Thyroid gland (tissue), 4 donors: ENCODE results near the gene SLC15A4.

Experiments used
- POLR2A ChIP-seq, 2 donors: fragments of 450-650 bp; IDR thresholded peaks; one replicate each; pipeline ENCODE4 v1.6.1; 2017; ENCODE audit warnings: antibody characterized with exemption in 2 of 2, mild to moderate bottlenecking in 2 of 2, moderate library complexity in 1 of 2
- TF ChIP-seq, protein P1 (sequence below), 6 experiments: fragments of 200-600 bp in 3 of 6; fragments of 450-650 bp in 3 of 6; sonication (generic) in 3 of 6; IDR thresholded peaks; one replicate each; pipeline ENCODE4 v1.5.1; 2016 to 2019; ENCODE audit warnings: antibody characterized with exemption in 6 of 6, mild to moderate bottlenecking in 2 of 6, inconsistent platforms in 1 of 6, moderate library complexity in 1 of 6

DNA sequence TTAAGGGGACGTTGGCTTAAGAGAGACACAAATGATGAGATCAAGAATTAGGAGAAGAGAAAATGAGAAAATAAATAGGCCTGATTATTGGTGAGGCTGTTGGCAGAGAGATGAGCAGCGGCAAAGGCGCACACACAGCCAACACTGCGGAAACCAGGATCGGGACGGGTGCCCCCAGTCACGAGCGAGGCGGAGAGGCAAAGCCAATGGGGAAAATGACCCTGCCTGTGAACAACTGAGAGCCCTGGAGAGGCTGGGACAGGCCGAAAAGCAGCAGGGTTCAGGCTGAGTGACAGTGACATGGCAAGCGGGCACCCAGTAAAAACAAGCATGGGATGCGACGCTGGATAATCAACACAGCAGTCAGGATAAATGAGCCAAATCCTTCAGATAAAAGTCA, 21.0 kb downstream of the SLC15A4 start:
- TF ChIP-seq, protein P1, sequence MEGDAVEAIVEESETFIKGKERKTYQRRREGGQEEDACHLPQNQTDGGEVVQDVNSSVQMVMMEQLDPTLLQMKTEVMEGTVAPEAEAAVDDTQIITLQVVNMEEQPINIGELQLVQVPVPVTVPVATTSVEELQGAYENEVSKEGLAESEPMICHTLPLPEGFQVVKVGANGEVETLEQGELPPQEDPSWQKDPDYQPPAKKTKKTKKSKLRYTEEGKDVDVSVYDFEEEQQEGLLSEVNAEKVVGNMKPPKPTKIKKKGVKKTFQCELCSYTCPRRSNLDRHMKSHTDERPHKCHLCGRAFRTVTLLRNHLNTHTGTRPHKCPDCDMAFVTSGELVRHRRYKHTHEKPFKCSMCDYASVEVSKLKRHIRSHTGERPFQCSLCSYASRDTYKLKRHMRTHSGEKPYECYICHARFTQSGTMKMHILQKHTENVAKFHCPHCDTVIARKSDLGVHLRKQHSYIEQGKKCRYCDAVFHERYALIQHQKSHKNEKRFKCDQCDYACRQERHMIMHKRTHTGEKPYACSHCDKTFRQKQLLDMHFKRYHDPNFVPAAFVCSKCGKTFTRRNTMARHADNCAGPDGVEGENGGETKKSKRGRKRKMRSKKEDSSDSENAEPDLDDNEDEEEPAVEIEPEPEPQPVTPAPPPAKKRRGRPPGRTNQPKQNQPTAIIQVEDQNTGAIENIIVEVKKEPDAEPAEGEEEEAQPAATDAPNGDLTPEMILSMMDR (IDR thresholded peaks at IDR 0.05): no peak
- TF ChIP-seq POLR2A (IDR thresholded peaks at IDR 0.05): no peak
